ENCODE data around the gene PCGF2.
"Not testable (repeated sequence)": the region's sequence is repeated elsewhere in the genome, so short reads cannot be mapped to it uniquely, and the experiment has no call there.

Gene PCGF2

GRCh38 chr17:38748149-38748891 lies at the start of gene PCGF2:
Gene PCGF2 (minus strand): TSS chr17:38748336. CDS start chr17:38740402, 7,934 bp downstream.
- DNase-seq, result peak in 1 of 2 experiments; percentile 54

- no peak for DNase-seq
These were observed 49.7 kb upstream of the PCGF2 start for GRCh38 chr17:38797828-38798227.

- DNase-seq, result no peak
These were observed 49.0 kb upstream of the PCGF2 start for GRCh38 chr17:38797158-38797490.

- no peak for DNase-seq
These were observed 48.5 kb upstream of the PCGF2 start for GRCh38 chr17:38796451-38797157.

- no peak for DNase-seq
These were observed 46.1 kb upstream of the PCGF2 start for GRCh38 chr17:38794221-38794620.

- DNase-seq, result no peak
These were observed 43.0 kb upstream of the PCGF2 start for GRCh38 chr17:38791162-38791561.

- DNase-seq, result not testable (repeated sequence)
These were observed 42.1 kb upstream of the PCGF2 start for GRCh38 chr17:38790148-38790707.

GRCh38 chr17:38789185-38789584 lies 41.0 kb upstream of the PCGF2 start:
- DNase-seq, result no peak

- DNase-seq, result not testable (repeated sequence)
These were observed 39.9 kb upstream of the PCGF2 start for GRCh38 chr17:38787999-38788398.

- no peak for DNase-seq
These were observed 38.2 kb upstream of the PCGF2 start for GRCh38 chr17:38786372-38786771.

GRCh38 chr17:38783227-38783626 lies 35.1 kb upstream of the PCGF2 start:
- DNase-seq, result no peak

- DNase-seq, result no peak
These were observed 32.0 kb upstream of the PCGF2 start for GRCh38 chr17:38779965-38780752.

- no peak for DNase-seq
These were observed 29.6 kb upstream of the PCGF2 start for GRCh38 chr17:38777641-38778250.

GRCh38 chr17:38773258-38773657 lies 25.1 kb upstream of the PCGF2 start:
- DNase-seq, result no peak

- DNase-seq, result no peak
These were observed 20.3 kb upstream of the PCGF2 start for GRCh38 chr17:38768417-38768816.

- DNase-seq, result no peak
These were observed 18.2 kb upstream of the PCGF2 start for GRCh38 chr17:38766341-38766740.

- no peak for DNase-seq
These were observed 14.1 kb upstream of the PCGF2 start for GRCh38 chr17:38762231-38762630.

GRCh38 chr17:38761612-38762011 lies 13.5 kb upstream of the PCGF2 start:
- DNase-seq, result no peak

- no peak for DNase-seq
These were observed 5.0 kb upstream of the PCGF2 start for GRCh38 chr17:38753071-38753506.

- DNase-seq, result peak; percentile 91 to 98
These were observed 4.4 kb upstream of the PCGF2 start, which contains the start of gene PSMB3 for GRCh38 chr17:38752308-38753070. Gene PSMB3 (plus strand): TSS chr17:38752741. CDS start chr17:38752827, 86 bp downstream.

- peak in 1 of 2 experiments; percentile 55 for DNase-seq
These were observed 3.7 kb upstream of the PCGF2 start for GRCh38 chr17:38751808-38752307.
